ENCODE data around the gene GRB10. TPM values are rescaled to one million over a fixed set of nuclear protein-coding genes. Genes with fewer than 3 reads are reported as not detected.

The GRB10 gene
- total RNA-seq, 1 donor from 2014 or later: 33.9 TPM

- Histone ChIP-seq H2AFZ (replicated peaks) (no peak overlapping the region), H3K27ac (no peak overlapping the region), H3K79me2 (ENCODE audit: low read depth) (no peaks in the 10 kb centered on the region), H3K27me3 (peaks cover 26% of the 10 kb centered on the region), H3K36me3 (peaks cover 3% of the 10 kb centered on the region), H4K20me1 (ENCODE audit: low read depth) (no peaks in the 10 kb centered on the region), H3K9me3 (ENCODE audit: low read depth) (no peaks in the 10 kb centered on the region), H3K9ac (no peak overlapping the region), H3K4me3 (no peak overlapping the region), H3K4me1 (no peaks in the 10 kb centered on the region), H3F3A (ENCODE audit: low read depth) (peaks cover 15% of the 10 kb centered on the region), H3K4me2 (no peak overlapping the region)
- Mint-ChIP-seq H3K27me3 (ENCODE audit: insufficient read depth, low read depth) (peaks cover 8% of the 10 kb centered on the region), H3K4me3 (no peak overlapping the region), H3K4me1 (peaks cover 21% of the 10 kb centered on the region), H3K9me3 (peaks cover 8% of the 10 kb centered on the region), H3K27ac (no peak overlapping the region), H3K36me3 (no peaks in the 10 kb centered on the region)
- no peak for TF ChIP-seq EZH2phosphoT487 (IDR thresholded peaks at IDR 0.05)
- TF ChIP-seq EZH2 (IDR thresholded peaks at IDR 0.05): no peak
- TF ChIP-seq CTCF (IDR thresholded peaks at IDR 0.05): no peak
- no peak for DNase-seq (ENCODE audit: low spot score)
Observed at GRCh38 chr7:50798126-50798525, 15.4 kb upstream of the GRB10 start.

- peaks cover 41% of the 10 kb centered on the region for H3K27me3 ChIP-seq
- no peak overlapping the region for H3K4me2 ChIP-seq
- H4K20me1 ChIP-seq (ENCODE audit: low read depth): peaks cover 9% of the 10 kb centered on the region
- Mint-ChIP-seq H3K9me3 (peaks cover 8% of the 10 kb centered on the region), H3K27me3 (ENCODE audit: insufficient read depth, low read depth) (peaks cover 11% of the 10 kb centered on the region), H3K4me3 (no peak overlapping the region), H3K27ac (no peak overlapping the region), H3K4me1 (peaks cover 30% of the 10 kb centered on the region), H3K36me3 (no peaks in the 10 kb centered on the region)
- no peak overlapping the region for H3K9ac ChIP-seq
- no peak for DNase-seq (ENCODE audit: low spot score)
- H3F3A ChIP-seq (ENCODE audit: low read depth): peaks cover 27% of the 10 kb centered on the region
- H3K36me3 ChIP-seq: peaks cover 3% of the 10 kb centered on the region
- TF ChIP-seq EZH2phosphoT487 (IDR thresholded peaks at IDR 0.05) (no peak), CTCF (IDR thresholded peaks at IDR 0.05) (no peak), EZH2 (IDR thresholded peaks at IDR 0.05) (no peak)
- H3K4me1 ChIP-seq: peaks cover 13% of the 10 kb centered on the region
- H2AFZ ChIP-seq (replicated peaks): no peak overlapping the region
- no peaks in the 10 kb centered on the region for H3K9me3 ChIP-seq (ENCODE audit: low read depth)
- H3K27ac ChIP-seq: no peak overlapping the region
- peaks cover 17% of the 10 kb centered on the region for H3K79me2 ChIP-seq (ENCODE audit: low read depth)
- H3K4me3 ChIP-seq: no peak overlapping the region
Observed at GRCh38 chr7:50795831-50796230, 13.1 kb upstream of the GRB10 start.

DNA sequence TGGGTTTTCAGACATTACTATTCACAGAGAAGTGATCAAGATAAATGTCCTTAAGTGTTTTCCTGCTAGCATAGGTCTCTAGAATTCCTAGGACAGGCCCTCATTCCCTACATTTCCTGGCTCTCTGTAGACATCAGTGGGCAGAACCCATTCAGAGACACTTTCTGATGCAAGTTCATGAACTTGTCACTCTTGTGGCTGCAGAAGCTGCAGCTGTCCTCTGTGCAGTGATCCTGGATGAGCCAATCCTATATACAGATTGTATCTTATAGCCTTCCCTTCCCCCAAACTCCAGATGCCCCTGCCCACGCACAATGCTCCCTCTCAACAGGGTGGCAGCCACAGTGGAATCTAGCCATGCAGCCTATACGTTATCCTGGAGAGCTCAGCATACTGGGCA, 12.6 kb upstream of the GRB10 start:
- no peak overlapping the region for H3K4me2 ChIP-seq
- no peak for DNase-seq (ENCODE audit: low spot score)
- Mint-ChIP-seq H3K27ac (no peak overlapping the region), H3K27me3 (ENCODE audit: insufficient read depth, low read depth) (peaks cover 11% of the 10 kb centered on the region), H3K36me3 (peaks cover 2% of the 10 kb centered on the region), H3K9me3 (peaks cover 8% of the 10 kb centered on the region), H3K4me3 (no peak overlapping the region), H3K4me1 (peaks cover 30% of the 10 kb centered on the region)
- no peak overlapping the region for H3K27ac ChIP-seq
- peaks cover 41% of the 10 kb centered on the region for H3K27me3 ChIP-seq
- no peaks in the 10 kb centered on the region for H3K9me3 ChIP-seq (ENCODE audit: low read depth)
- H3K4me1 ChIP-seq: peaks cover 18% of the 10 kb centered on the region
- H2AFZ ChIP-seq (replicated peaks): no peak overlapping the region
- no peak overlapping the region for H3K4me3 ChIP-seq
- H4K20me1 ChIP-seq (ENCODE audit: low read depth): peaks cover 14% of the 10 kb centered on the region
- H3K36me3 ChIP-seq: peaks cover 3% of the 10 kb centered on the region
- H3K9ac ChIP-seq: no peak overlapping the region
- H3K79me2 ChIP-seq (ENCODE audit: low read depth): peaks cover 22% of the 10 kb centered on the region
- TF ChIP-seq EZH2 (IDR thresholded peaks at IDR 0.05): no peak
- TF ChIP-seq CTCF (IDR thresholded peaks at IDR 0.05): no peak
- TF ChIP-seq EZH2phosphoT487 (IDR thresholded peaks at IDR 0.05): no peak
- peaks cover 33% of the 10 kb centered on the region for H3F3A ChIP-seq (ENCODE audit: low read depth)

Data from neural progenitor cell (in vitro differentiated cells).